Activated naive CD8-positive, alpha-beta T cell treated with anti-CD3 and anti-CD28 coated beads for 36 hours (primary cell): ENCODE measurements around the gene MT4. TPM values are rescaled to one million over a fixed set of nuclear protein-coding genes. Genes with fewer than 3 reads are reported as not detected.

Experiments
- DNase-seq: peaks from one replicate; pipeline ENCODE4 v3.0.0; 2021
- H3K27ac Mint-ChIP-seq: one replicate; pipeline ENCODE4 v1.8.0; 2022; ENCODE audit warnings: mild to moderate bottlenecking, moderate library complexity, mixed read lengths
- H3K27me3 Mint-ChIP-seq: one replicate; pipeline ENCODE4 v1.8.0; 2022; ENCODE audit warnings: mild to moderate bottlenecking, mixed read lengths
- H3K36me3 Mint-ChIP-seq: one replicate; pipeline ENCODE4 v1.8.0; 2021; ENCODE audit warnings: mild to moderate bottlenecking, mixed read lengths
- H3K4me1 Mint-ChIP-seq: one replicate; pipeline ENCODE4 v1.8.0; 2021; ENCODE audit warnings: mixed read lengths
- H3K4me3 Mint-ChIP-seq: one replicate; pipeline ENCODE4 v1.8.0; 2022; ENCODE audit warnings: mild to moderate bottlenecking, moderate library complexity, mixed read lengths
- H3K9me3 Mint-ChIP-seq: one replicate; pipeline ENCODE4 v1.8.0; 2022; ENCODE audit warnings: mixed read lengths
- total RNA-seq, 2 experiments: library from RNA; stranded (reverse); gene quantifications; one replicate each; pipeline ENCODE4 v1.2.3, GENCODE V29; 2021

Gene MT4
- total RNA-seq, 2 experiments from 2014 or later, result not detected

GRCh38 chr16:56549161-56549560 is 15.7 kb upstream of the MT4 start:
- DNase-seq, result no peak
- no peaks in the 10 kb centered on the region for H3K36me3 Mint-ChIP-seq
- H3K9me3 Mint-ChIP-seq, result no peaks in the 10 kb centered on the region
- H3K27me3 Mint-ChIP-seq, result no peaks in the 10 kb centered on the region
- peaks cover 20% of the 10 kb centered on the region for H3K4me1 Mint-ChIP-seq
- H3K27ac Mint-ChIP-seq, result no peak overlapping the region
- H3K4me3 Mint-ChIP-seq, result no peak overlapping the region

- no peak overlapping the region for H3K4me3 Mint-ChIP-seq
- no peaks in the 10 kb centered on the region for H3K27me3 Mint-ChIP-seq
- peaks cover 20% of the 10 kb centered on the region for H3K4me1 Mint-ChIP-seq
- no peak overlapping the region for H3K27ac Mint-ChIP-seq
- no peaks in the 10 kb centered on the region for H3K36me3 Mint-ChIP-seq
- H3K9me3 Mint-ChIP-seq, result no peaks in the 10 kb centered on the region
- DNase-seq, result no peak
Observed at GRCh38 chr16:56549744-56550385, 15.0 kb upstream of the MT4 start.

- Mint-ChIP-seq H3K36me3 (no peaks in the 10 kb centered on the region), H3K9me3 (no peaks in the 10 kb centered on the region), H3K27me3 (no peaks in the 10 kb centered on the region), H3K4me3 (no peak overlapping the region), H3K4me1 (peaks cover 17% of the 10 kb centered on the region), H3K27ac (no peak overlapping the region)
- DNase-seq, result no peak
Observed at GRCh38 chr16:56551796-56552738, 12.8 kb upstream of the MT4 start.

GRCh38 chr16:56554441-56554840 is 10.4 kb upstream of the MT4 start:
- H3K9me3 Mint-ChIP-seq, result no peaks in the 10 kb centered on the region
- H3K4me3 Mint-ChIP-seq, result no peak overlapping the region
- peaks cover 5% of the 10 kb centered on the region for H3K4me1 Mint-ChIP-seq
- no peak overlapping the region for H3K27ac Mint-ChIP-seq
- no peak for DNase-seq
- no peaks in the 10 kb centered on the region for H3K27me3 Mint-ChIP-seq
- no peaks in the 10 kb centered on the region for H3K36me3 Mint-ChIP-seq

GRCh38 chr16:56558024-56558747 is 6.7 kb upstream of the MT4 start:
- DNase-seq, result no peak
- Mint-ChIP-seq H3K4me1 (no peaks in the 10 kb centered on the region), H3K36me3 (no peaks in the 10 kb centered on the region), H3K4me3 (no peak overlapping the region), H3K27ac (no peak overlapping the region), H3K27me3 (no peaks in the 10 kb centered on the region), H3K9me3 (no peaks in the 10 kb centered on the region)

GRCh38 chr16:56559109-56559508 is 5.8 kb upstream of the MT4 start:
- no peak overlapping the region for H3K27ac Mint-ChIP-seq
- H3K27me3 Mint-ChIP-seq, result no peaks in the 10 kb centered on the region
- DNase-seq, result no peak
- H3K36me3 Mint-ChIP-seq, result no peaks in the 10 kb centered on the region
- H3K9me3 Mint-ChIP-seq, result no peaks in the 10 kb centered on the region
- H3K4me3 Mint-ChIP-seq, result no peak overlapping the region
- no peaks in the 10 kb centered on the region for H3K4me1 Mint-ChIP-seq

- Mint-ChIP-seq H3K27me3 (no peaks in the 10 kb centered on the region), H3K4me1 (no peaks in the 10 kb centered on the region), H3K9me3 (no peaks in the 10 kb centered on the region), H3K4me3 (no peak overlapping the region), H3K36me3 (no peaks in the 10 kb centered on the region), H3K27ac (no peak overlapping the region)
- DNase-seq, result no peak
Observed at GRCh38 chr16:56560447-56560846, 4.4 kb upstream of the MT4 start.

- no peak for DNase-seq
- no peaks in the 10 kb centered on the region for H3K4me1 Mint-ChIP-seq
- H3K27me3 Mint-ChIP-seq, result peaks cover 3% of the 10 kb centered on the region
- H3K27ac Mint-ChIP-seq, result no peak overlapping the region
- no peaks in the 10 kb centered on the region for H3K9me3 Mint-ChIP-seq
- no peak overlapping the region for H3K4me3 Mint-ChIP-seq
- H3K36me3 Mint-ChIP-seq, result no peaks in the 10 kb centered on the region
Observed at GRCh38 chr16:56561126-56561525, 3.7 kb upstream of the MT4 start.

- H3K36me3 Mint-ChIP-seq, result no peaks in the 10 kb centered on the region
- H3K4me3 Mint-ChIP-seq, result no peak overlapping the region
- H3K4me1 Mint-ChIP-seq, result no peaks in the 10 kb centered on the region
- H3K27me3 Mint-ChIP-seq, result peaks cover 3% of the 10 kb centered on the region
- no peak for DNase-seq
- peaks cover 4% of the 10 kb centered on the region for H3K9me3 Mint-ChIP-seq
- no peak overlapping the region for H3K27ac Mint-ChIP-seq
Observed at GRCh38 chr16:56569971-56570370, 5.1 kb downstream of the MT4 start.

- H3K4me3 Mint-ChIP-seq, result no peak overlapping the region
- H3K27ac Mint-ChIP-seq, result no peak overlapping the region
- no peaks in the 10 kb centered on the region for H3K4me1 Mint-ChIP-seq
- no peaks in the 10 kb centered on the region for H3K36me3 Mint-ChIP-seq
- no peak for DNase-seq
- no peaks in the 10 kb centered on the region for H3K27me3 Mint-ChIP-seq
- peaks cover 4% of the 10 kb centered on the region for H3K9me3 Mint-ChIP-seq
Observed at GRCh38 chr16:56571525-56571924, 6.7 kb downstream of the MT4 start.

GRCh38 chr16:56574625-56575024 is 9.8 kb downstream of the MT4 start:
- peaks cover 5% of the 10 kb centered on the region for H3K4me1 Mint-ChIP-seq
- H3K27me3 Mint-ChIP-seq, result no peaks in the 10 kb centered on the region
- H3K27ac Mint-ChIP-seq, result no peak overlapping the region
- DNase-seq, result no peak
- no peak overlapping the region for H3K4me3 Mint-ChIP-seq
- no peaks in the 10 kb centered on the region for H3K36me3 Mint-ChIP-seq
- peaks cover 4% of the 10 kb centered on the region for H3K9me3 Mint-ChIP-seq

- Mint-ChIP-seq H3K27me3 (no peaks in the 10 kb centered on the region), H3K27ac (no peak overlapping the region), H3K4me1 (peaks cover 5% of the 10 kb centered on the region), H3K4me3 (no peak overlapping the region), H3K9me3 (peaks cover 4% of the 10 kb centered on the region), H3K36me3 (no peaks in the 10 kb centered on the region)
- peak; percentile 86 for DNase-seq
Observed at GRCh38 chr16:56576585-56577299, 11.9 kb downstream of the MT4 start.

- Mint-ChIP-seq H3K36me3 (no peaks in the 10 kb centered on the region), H3K27ac (peak overlapping the region; percentile 20), H3K9me3 (peaks cover 4% of the 10 kb centered on the region), H3K4me3 (no peak overlapping the region), H3K27me3 (no peaks in the 10 kb centered on the region), H3K4me1 (peaks cover 5% of the 10 kb centered on the region)
- no peak for DNase-seq
Observed at GRCh38 chr16:56577300-56577625, 12.4 kb downstream of the MT4 start.

GRCh38 chr16:56580391-56581048 is 15.6 kb downstream of the MT4 start:
- no peaks in the 10 kb centered on the region for H3K27me3 Mint-ChIP-seq
- H3K4me1 Mint-ChIP-seq, result peaks cover 5% of the 10 kb centered on the region
- no peak for DNase-seq
- no peak overlapping the region for H3K27ac Mint-ChIP-seq
- no peak overlapping the region for H3K4me3 Mint-ChIP-seq
- no peaks in the 10 kb centered on the region for H3K9me3 Mint-ChIP-seq
- no peaks in the 10 kb centered on the region for H3K36me3 Mint-ChIP-seq
